Hepatocyte (in vitro differentiated cells): ENCODE measurements around the gene PAX7. TPM values are rescaled to one million over a fixed set of nuclear protein-coding genes. Genes with fewer than 3 reads are reported as not detected.

Experiments
- DNase-seq: peaks from one replicate; pipeline ENCODE4 v3.0.0-alpha.2; 2016; ENCODE audit warnings: low spot score
- H2AFZ ChIP-seq: fragments of 200-600 bp; sonication (generic); 2 replicates; pipeline ENCODE4 v1.6.0; 2016; ENCODE audit warnings: antibody characterized with exemption, mild to moderate bottlenecking
- H3K27ac ChIP-seq: fragments of 200-600 bp; sonication (generic); 2 replicates; pipeline ENCODE4 v1.5.1; 2016; ENCODE audit warnings: mild to moderate bottlenecking
- H3K27me3 ChIP-seq: fragments of 200-600 bp; sonication (generic); 2 replicates; pipeline ENCODE4 v1.6.1; 2016
- H3K36me3 ChIP-seq: fragments of 200-600 bp; sonication (generic); replicated peaks from 2 replicates; pipeline ENCODE4 v1.5.1; 2016; ENCODE audit warnings: low read depth; ENCODE audit not compliant: insufficient read depth
- H3K4me1 ChIP-seq: fragments of 200-600 bp; sonication (generic); 2 replicates; pipeline ENCODE4 v1.5.1; 2016; ENCODE audit warnings: mild to moderate bottlenecking, moderate library complexity; ENCODE audit not compliant: insufficient read depth
- H3K4me2 ChIP-seq: fragments of 200-600 bp; sonication (generic); 2 replicates; pipeline ENCODE4 v1.6.0; 2016
- H3K4me3 ChIP-seq: fragments of 200-600 bp; sonication (generic); 2 replicates; pipeline ENCODE4 v1.5.1; 2016; ENCODE audit warnings: mild to moderate bottlenecking
- H3K79me2 ChIP-seq: fragments of 200-600 bp; sonication (generic); 2 replicates; pipeline ENCODE4 v1.6.0; 2017; ENCODE audit warnings: mild to moderate bottlenecking
- H3K9me2 ChIP-seq: fragments of 200-600 bp; sonication (generic); replicated peaks from 2 replicates; pipeline ENCODE4 v1.6.0; 2017; ENCODE audit warnings: mild to moderate bottlenecking; ENCODE audit not compliant: insufficient read depth
- H3K9me3 ChIP-seq: fragments of 200-600 bp; sonication (generic); 2 replicates; pipeline ENCODE4 v1.5.1; 2016; ENCODE audit warnings: low read depth, mild to moderate bottlenecking
- H4K20me1 ChIP-seq: fragments of 200-600 bp; sonication (generic); 2 replicates; pipeline ENCODE4 v1.6.0; 2016; ENCODE audit warnings: mild to moderate bottlenecking; ENCODE audit not compliant: insufficient read depth, poor library complexity, severe bottlenecking
- EZH2 ChIP-seq: fragments of 200-600 bp; sonication (generic); IDR thresholded peaks from 2 replicates; pipeline ENCODE4 v1.6.1; 2016; ENCODE audit warnings: antibody characterized with exemption, mild to moderate bottlenecking, borderline replicate concordance
- EZH2phosphoT487 ChIP-seq: fragments of 200-600 bp; sonication (generic); IDR thresholded peaks from one replicate; pipeline ENCODE4 v1.6.1; 2018; ENCODE audit warnings: antibody characterized with exemption, mild to moderate bottlenecking, low read depth, moderate library complexity; ENCODE audit not compliant: unreplicated experiment, severe bottlenecking
- WGBS: methylation state at CpG from one replicate; pipeline ENCODE4 v1.1.6; 2016; ENCODE audit warnings: low lambda C conversion rate; ENCODE audit errors: missing lambda C conversion rate; 5-methylcytosine and 5-hydroxymethylcytosine counted together
- polyA plus RNA-seq: library from polyadenylated mRNA; unstranded; fragments of >200 nt; fragmentation: Nextera tagmentation; extraction: Ambion mirVana; gene quantifications from 2 replicates; pipeline ENCODE4 v1.2.1, GENCODE V29; 2016
- total RNA-seq: library from RNA; depleted of rRNA; stranded (reverse); fragments of >200 nt; gene quantifications from 2 replicates; pipeline ENCODE4 v1.2.3, GENCODE V29; 2014
- TF ChIP-seq, protein P1 (sequence below): fragments of 200-600 bp; sonication (generic); IDR thresholded peaks from 2 replicates; pipeline ENCODE4 v1.5.1; 2016; ENCODE audit warnings: antibody characterized with exemption, mild to moderate bottlenecking; ENCODE audit not compliant: poor library complexity

Gene PAX7
- total and polyA plus RNA-seq, 2 experiments from 2014 or later = not detected

- Histone ChIP-seq H3K9me2 (no peaks in the 10 kb centered on the region), H3K9me3 (no peaks in the 10 kb centered on the region), H3K79me2 (no peaks in the 10 kb centered on the region), H3K4me1 (peaks cover under 1% of the 10 kb centered on the region), H4K20me1 (no peaks in the 10 kb centered on the region), H3K36me3 (no peaks in the 10 kb centered on the region), H2AFZ (no peak overlapping the region), H3K4me2 (no peak overlapping the region), H3K27me3 (peaks cover 100% of the 10 kb centered on the region), H3K27ac (no peak overlapping the region), H3K4me3 (no peak overlapping the region)
- no peak for DNase-seq
- TF ChIP-seq EZH2phosphoT487 (peak; percentile 49), EZH2 (peak; percentile 35)
- TF ChIP-seq, protein P1, sequence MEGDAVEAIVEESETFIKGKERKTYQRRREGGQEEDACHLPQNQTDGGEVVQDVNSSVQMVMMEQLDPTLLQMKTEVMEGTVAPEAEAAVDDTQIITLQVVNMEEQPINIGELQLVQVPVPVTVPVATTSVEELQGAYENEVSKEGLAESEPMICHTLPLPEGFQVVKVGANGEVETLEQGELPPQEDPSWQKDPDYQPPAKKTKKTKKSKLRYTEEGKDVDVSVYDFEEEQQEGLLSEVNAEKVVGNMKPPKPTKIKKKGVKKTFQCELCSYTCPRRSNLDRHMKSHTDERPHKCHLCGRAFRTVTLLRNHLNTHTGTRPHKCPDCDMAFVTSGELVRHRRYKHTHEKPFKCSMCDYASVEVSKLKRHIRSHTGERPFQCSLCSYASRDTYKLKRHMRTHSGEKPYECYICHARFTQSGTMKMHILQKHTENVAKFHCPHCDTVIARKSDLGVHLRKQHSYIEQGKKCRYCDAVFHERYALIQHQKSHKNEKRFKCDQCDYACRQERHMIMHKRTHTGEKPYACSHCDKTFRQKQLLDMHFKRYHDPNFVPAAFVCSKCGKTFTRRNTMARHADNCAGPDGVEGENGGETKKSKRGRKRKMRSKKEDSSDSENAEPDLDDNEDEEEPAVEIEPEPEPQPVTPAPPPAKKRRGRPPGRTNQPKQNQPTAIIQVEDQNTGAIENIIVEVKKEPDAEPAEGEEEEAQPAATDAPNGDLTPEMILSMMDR = no peak
- 9% methylated on average over 15 of the region's 15 CpGs for whole genome bisulfite sequencing
These were observed 7.6 kb downstream of the PAX7 start for GRCh38 chr1:18637962-18638834.

GRCh38 chr1:18638835-18639364, 8.3 kb downstream of the PAX7 start:
- WGBS = 7% methylated on average over 6 of the region's 6 CpGs
- Histone ChIP-seq H4K20me1 (no peaks in the 10 kb centered on the region), H3K9me2 (no peaks in the 10 kb centered on the region), H3K4me1 (peaks cover 7% of the 10 kb centered on the region), H3K9me3 (no peaks in the 10 kb centered on the region), H2AFZ (no peak overlapping the region), H3K4me3 (no peak overlapping the region), H3K4me2 (no peak overlapping the region), H3K27ac (no peak overlapping the region), H3K36me3 (no peaks in the 10 kb centered on the region), H3K79me2 (no peaks in the 10 kb centered on the region), H3K27me3 (peaks cover 100% of the 10 kb centered on the region)
- DNase-seq = no peak
- TF ChIP-seq EZH2 (no peak), EZH2phosphoT487 (no peak)
- TF ChIP-seq, protein P1 = no peak

- H3K4me2 ChIP-seq = no peak overlapping the region
These were observed 8.9 kb downstream of the PAX7 start for GRCh38 chr1:18639368-18640055.

More at GRCh38 chr1:18639368-18640055, 8.9 kb downstream of the PAX7 start:
- no peak for DNase-seq
- H3K27ac ChIP-seq = no peak overlapping the region
- 7% methylated on average over 9 of the region's 10 CpGs for WGBS
- H3K36me3 ChIP-seq = no peaks in the 10 kb centered on the region
- H3K79me2 ChIP-seq = no peaks in the 10 kb centered on the region
- H3K9me3 ChIP-seq = no peaks in the 10 kb centered on the region
- H4K20me1 ChIP-seq = no peaks in the 10 kb centered on the region
- peaks cover 100% of the 10 kb centered on the region for H3K27me3 ChIP-seq
- H2AFZ ChIP-seq = no peak overlapping the region
- peaks cover 7% of the 10 kb centered on the region for H3K4me1 ChIP-seq
- H3K9me2 ChIP-seq = no peaks in the 10 kb centered on the region
- no peak overlapping the region for H3K4me3 ChIP-seq
- TF ChIP-seq, protein P1 = no peak
- TF ChIP-seq EZH2 = peak; percentile 84
